Measurements from ENCODE around the gene CEBPZ.

CEBPZ gene

GRCh38 chr2:37181726-37182684, 49.4 kb downstream of the CEBPZ start:
- DNase-seq (ENCODE audit: low spot score) (no peak), FAIRE-seq (no peak)

- FAIRE-seq (no peak), DNase-seq (ENCODE audit: low spot score) (no peak)
These were observed 50.8 kb downstream of the CEBPZ start for GRCh38 chr2:37180640-37181039.

GRCh38 chr2:37180006-37180639, 51.3 kb downstream of the CEBPZ start:
- DNase-seq (ENCODE audit: low spot score) (no peak), FAIRE-seq (no peak)

- no peak for FAIRE-seq
- DNase-seq (ENCODE audit: low spot score) = no peak
These were observed 57.7 kb downstream of the CEBPZ start for GRCh38 chr2:37173741-37174140.

- DNase-seq (ENCODE audit: low spot score) = no peak
- FAIRE-seq = no peak
These were observed 59.8 kb downstream of the CEBPZ start for GRCh38 chr2:37171624-37171950.

- FAIRE-seq (no peak), DNase-seq (ENCODE audit: low spot score) (peak; percentile 63)
These were observed 63.0 kb downstream of the CEBPZ start for GRCh38 chr2:37168217-37168981.

- DNase-seq (ENCODE audit: low spot score) (no peak), FAIRE-seq (no peak)
These were observed 63.7 kb downstream of the CEBPZ start for GRCh38 chr2:37167636-37168180.

- FAIRE-seq (no peak), DNase-seq (ENCODE audit: low spot score) (no peak)
These were observed 66.6 kb downstream of the CEBPZ start for GRCh38 chr2:37164757-37165156.

GRCh38 chr2:37156857-37157714, 74.3 kb downstream of the CEBPZ start, which contains the start of gene EIF2AK2:
Gene EIF2AK2, minus strand, starts transcription at chr2:37156980. Its CDS starts 9,174 bp downstream, at chr2:37147806.
- FAIRE-seq (no peak), DNase-seq (ENCODE audit: low spot score) (peak; percentile 98)

GRCh38 chr2:37156071-37156856, 75.1 kb downstream of the CEBPZ start:
- no peak for DNase-seq (ENCODE audit: low spot score)
- no peak for FAIRE-seq

GRCh38 chr2:37154785-37155184, 76.6 kb downstream of the CEBPZ start:
- DNase-seq (ENCODE audit: low spot score) = no peak
- no peak for FAIRE-seq

- no peak for DNase-seq (ENCODE audit: low spot score)
- no peak for FAIRE-seq
These were observed 78.2 kb downstream of the CEBPZ start for GRCh38 chr2:37153224-37153623.

Data from urothelium cell line (cell line).